NCI-H2171 (cell line): ENCODE results near the gene CYP2A7.
"Not testable (repeated sequence)": the region's sequence is repeated elsewhere in the genome, so short reads cannot be mapped to it uniquely, and the experiment has no call there.

Experiments
- DNase-seq: peaks from one replicate; lab custom pipeline; 2025; lab: John Stamatoyannopoulos, UW

CYP2A7 gene

GRCh38 chr19:40842012-40842411 lies 40.0 kb downstream of the CYP2A7 start:
- not testable (repeated sequence) for DNase-seq

DNA sequence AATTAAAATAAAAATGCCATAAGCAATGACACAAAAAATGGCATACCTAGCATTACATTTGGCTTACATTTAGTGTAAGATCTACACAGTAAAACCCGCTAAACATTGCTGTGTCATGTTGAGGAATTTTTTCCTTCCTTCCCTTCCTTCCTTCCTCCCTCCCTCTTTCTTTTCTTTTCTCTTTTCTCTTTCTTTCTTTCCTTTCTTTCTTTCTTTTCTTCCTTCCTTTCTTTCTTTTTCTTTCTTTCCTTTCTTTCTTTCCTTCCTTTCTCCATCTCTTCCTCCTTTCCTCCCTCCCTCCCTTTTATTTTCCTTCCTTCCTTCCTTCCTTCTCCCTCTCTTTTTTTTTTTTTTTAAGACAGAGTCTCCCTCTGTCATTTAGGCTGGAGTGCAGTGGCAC lies 43.6 kb downstream of the CYP2A7 start:
- not testable (repeated sequence) for DNase-seq

DNA sequence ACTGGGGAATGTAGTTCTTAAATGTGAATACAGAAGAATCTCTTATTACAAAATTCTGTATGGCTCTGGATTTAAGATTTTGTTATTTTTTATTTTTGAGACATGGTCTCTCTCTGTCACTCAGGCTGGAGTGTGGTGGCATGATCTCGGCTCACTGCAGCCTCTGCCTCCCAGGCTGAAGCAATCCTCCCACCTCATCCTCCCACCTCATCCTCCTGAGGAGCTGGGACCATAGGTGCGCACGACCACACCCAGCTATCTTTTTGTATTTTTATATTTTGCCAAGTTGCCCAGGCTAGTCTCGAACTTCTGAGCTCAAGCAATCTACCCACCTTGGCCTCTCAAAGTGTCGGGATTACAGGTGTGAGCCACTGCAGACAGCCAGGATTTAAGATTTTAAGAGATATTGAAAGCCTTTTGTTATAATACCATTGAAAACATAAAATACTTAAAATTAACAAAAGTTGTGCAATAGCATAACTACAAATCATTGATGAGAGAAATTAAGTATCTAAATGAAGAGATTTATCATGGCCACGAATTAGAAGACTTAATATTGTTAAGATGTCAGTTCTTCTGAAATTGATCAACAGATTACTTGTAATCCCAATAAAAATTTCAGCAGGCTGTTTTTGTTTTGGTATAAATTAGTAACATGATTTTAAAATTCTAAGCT lies 45.1 kb downstream of the CYP2A7 start:
- no peak for DNase-seq

- not testable (repeated sequence) for DNase-seq
These were observed 48.1 kb downstream of the CYP2A7 start for GRCh38 chr19:40833728-40834533.

DNA sequence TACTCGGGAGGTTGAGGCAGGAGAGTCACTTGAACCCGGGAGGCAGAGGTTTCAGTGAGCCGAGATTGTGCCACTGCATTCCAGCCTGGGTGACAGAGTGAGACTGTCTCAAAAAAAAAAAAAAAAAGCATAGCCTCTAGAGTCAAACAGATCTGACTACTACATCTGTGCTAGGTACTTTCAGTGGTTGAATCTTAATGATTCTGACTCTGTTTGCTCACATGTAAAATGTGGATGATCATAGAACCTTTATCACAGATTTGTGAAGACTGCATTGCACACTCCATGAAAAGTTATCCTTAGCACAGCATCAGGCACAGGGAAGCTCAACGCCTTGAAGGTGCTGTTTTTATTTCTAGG lies 49.6 kb downstream of the CYP2A7 start:
- not testable (repeated sequence) for DNase-seq

GRCh38 chr19:40831502-40832430 lies 50.3 kb downstream of the CYP2A7 start:
- DNase-seq: peak; percentile 38

- not testable (repeated sequence) for DNase-seq
These were observed 51.3 kb downstream of the CYP2A7 start for GRCh38 chr19:40830741-40831140.

DNA sequence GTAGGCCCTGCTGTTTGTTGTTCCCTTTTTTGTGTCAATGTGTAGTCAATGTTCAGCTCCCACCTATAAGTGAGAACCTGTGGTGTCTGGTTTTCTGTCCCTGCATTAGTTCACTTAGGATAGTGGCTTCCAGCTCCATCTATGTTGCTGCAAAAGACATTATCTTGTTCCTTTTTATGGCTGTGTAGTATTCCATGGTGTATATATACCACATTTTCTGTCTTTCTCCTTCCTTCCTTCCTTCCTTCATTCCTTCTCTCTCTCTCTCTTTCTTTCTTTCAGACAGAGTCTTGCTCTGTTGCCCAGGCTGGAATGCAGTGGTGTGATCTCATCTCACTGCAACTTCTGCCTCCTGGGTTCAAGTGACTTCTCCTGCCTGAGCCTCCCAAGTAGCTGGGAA lies 52.8 kb downstream of the CYP2A7 start:
- no peak for DNase-seq

GRCh38 chr19:40827386-40828247 lies 54.4 kb downstream of the CYP2A7 start:
- DNase-seq: no peak

GRCh38 chr19:40826699-40827385 lies 55.2 kb downstream of the CYP2A7 start:
- DNase-seq: not testable (repeated sequence)

DNA sequence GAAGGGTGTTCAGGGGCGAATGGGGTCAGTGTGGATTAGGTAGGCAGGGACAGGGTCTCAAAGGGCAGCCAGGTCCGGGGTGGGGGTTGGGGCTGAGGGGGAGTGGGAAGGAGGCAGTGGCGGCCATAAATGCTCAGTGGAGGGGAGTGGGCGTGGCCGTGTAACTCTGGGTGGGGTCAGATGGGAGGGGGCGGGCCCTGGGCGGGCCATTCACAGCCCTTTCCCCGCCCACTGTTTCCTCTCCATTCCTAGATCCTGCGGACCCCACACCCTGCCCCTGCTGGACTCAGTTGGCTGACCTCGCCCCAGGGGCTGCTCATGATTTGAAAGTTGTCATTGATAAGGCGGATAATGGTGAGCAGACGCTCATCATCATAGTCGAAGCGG lies 55.7 kb downstream of the CYP2A7 start:
- DNase-seq: not testable (repeated sequence)

DNA sequence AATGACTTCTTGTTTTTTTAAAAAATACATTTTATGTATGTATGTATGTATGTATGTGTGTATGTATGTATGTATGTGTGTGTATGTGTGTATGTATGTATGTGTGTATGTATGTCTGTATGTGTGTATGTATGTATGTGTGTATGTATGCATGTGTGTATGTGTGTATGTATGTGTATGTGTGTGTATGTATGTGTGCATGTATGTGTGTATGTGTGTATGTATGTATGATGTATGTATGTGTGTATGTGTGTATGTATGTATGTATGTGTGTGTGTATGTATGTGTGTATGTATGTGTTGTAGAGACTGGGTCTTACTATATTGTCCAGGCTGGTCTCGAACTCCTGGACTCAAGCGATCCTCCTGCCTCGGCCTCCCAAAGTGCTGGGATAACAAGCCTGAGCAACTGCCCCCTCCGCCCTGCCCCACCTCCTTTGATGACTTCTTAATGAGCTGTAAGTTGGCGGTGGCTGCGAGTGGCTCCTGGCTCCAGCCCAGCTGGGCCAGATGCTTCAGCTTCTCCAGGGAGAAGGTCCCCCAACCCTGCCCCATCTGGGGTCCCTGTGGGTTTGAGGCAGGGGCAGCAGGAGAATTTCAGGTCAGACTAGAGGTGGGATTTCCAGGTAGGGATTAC lies 56.5 kb downstream of the CYP2A7 start:
- not testable (repeated sequence) for DNase-seq
